ENCODE data around the gene TAS2R60.

DNA sequence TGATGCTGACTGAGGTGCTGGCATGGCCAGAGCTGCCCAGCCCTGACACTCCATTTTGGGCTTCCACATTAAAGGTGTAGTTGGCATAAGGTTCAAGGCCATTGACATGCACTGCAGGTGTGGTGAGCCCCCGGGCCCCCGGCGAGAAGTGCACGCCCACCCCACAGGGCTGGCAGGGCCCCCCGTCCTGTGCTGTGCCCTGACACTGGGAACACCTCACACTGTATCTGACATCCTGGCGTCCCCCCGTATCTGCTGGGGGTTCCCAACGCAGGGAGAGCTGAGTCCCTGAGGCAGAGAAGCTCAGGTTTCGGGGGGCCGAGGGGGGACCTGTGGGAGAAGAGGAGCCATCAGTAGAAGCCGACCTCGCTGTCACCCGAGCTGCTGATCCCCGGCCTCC lies 44.6 kb upstream of the TAS2R60 start:
- TF ChIP-seq, protein P1, sequence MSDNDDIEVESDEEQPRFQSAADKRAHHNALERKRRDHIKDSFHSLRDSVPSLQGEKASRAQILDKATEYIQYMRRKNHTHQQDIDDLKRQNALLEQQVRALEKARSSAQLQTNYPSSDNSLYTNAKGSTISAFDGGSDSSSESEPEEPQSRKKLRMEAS (IDR thresholded peaks at IDR 0.05; ENCODE audit: low read depth, low read length) = no peak
- TF ChIP-seq, protein P2, sequence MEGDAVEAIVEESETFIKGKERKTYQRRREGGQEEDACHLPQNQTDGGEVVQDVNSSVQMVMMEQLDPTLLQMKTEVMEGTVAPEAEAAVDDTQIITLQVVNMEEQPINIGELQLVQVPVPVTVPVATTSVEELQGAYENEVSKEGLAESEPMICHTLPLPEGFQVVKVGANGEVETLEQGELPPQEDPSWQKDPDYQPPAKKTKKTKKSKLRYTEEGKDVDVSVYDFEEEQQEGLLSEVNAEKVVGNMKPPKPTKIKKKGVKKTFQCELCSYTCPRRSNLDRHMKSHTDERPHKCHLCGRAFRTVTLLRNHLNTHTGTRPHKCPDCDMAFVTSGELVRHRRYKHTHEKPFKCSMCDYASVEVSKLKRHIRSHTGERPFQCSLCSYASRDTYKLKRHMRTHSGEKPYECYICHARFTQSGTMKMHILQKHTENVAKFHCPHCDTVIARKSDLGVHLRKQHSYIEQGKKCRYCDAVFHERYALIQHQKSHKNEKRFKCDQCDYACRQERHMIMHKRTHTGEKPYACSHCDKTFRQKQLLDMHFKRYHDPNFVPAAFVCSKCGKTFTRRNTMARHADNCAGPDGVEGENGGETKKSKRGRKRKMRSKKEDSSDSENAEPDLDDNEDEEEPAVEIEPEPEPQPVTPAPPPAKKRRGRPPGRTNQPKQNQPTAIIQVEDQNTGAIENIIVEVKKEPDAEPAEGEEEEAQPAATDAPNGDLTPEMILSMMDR (IDR thresholded peaks at IDR 0.05; ENCODE audit: low read depth, low read length) = no peak
- TF ChIP-seq MYC (IDR thresholded peaks at IDR 0.05; ENCODE audit: low read depth, low read length) = no peak
